Activated CD4-positive, alpha-beta T cell treated with anti-CD3 and anti-CD28 coated beads for 36 hours (primary cell): ENCODE data around the gene SPOCK1. TPM values are rescaled to one million over a fixed set of nuclear protein-coding genes. Genes with fewer than 3 reads are reported as not detected.
"Not testable (repeated sequence)": the region's sequence is repeated elsewhere in the genome, so short reads cannot be mapped to it uniquely, and the experiment has no call there.

ENCODE experiments used
- ATAC-seq: fragments of 200-7000 bp; cut with Tn5 transposase; one replicate; pipeline ENCODE4 v1.10.0; 2021; ENCODE audit warnings: mild to moderate bottlenecking, moderate library complexity
- CTCF ChIA-PET: fragments of 350-600 bp; sonication (Branson Sonifier 250); formaldehyde crosslinking; loops from one replicate; lab custom pipeline; 2021; ENCODE audit warnings: antibody characterized with exemption; lab: Charles Lee
- POLR2A ChIA-PET: fragments of 350-600 bp; sonication (Branson Sonifier 250); formaldehyde crosslinking; loops from one replicate; lab custom pipeline; 2021; ENCODE audit warnings: antibody characterized with exemption, inconsistent platforms; lab: Charles Lee
- DNase-seq: peaks from one replicate; pipeline ENCODE4 v3.0.0-alpha.2; 2020
- H3K27ac Mint-ChIP-seq: one replicate; pipeline ENCODE4 v1.8.0; 2021; ENCODE audit warnings: mixed read lengths
- H3K27me3 Mint-ChIP-seq: one replicate; pipeline ENCODE4 v1.8.0; 2021; ENCODE audit warnings: mixed read lengths
- H3K36me3 Mint-ChIP-seq: one replicate; pipeline ENCODE4 v1.8.0; 2021; ENCODE audit warnings: low read depth, mixed read lengths
- H3K4me1 Mint-ChIP-seq: one replicate; pipeline ENCODE4 v1.8.0; 2021; ENCODE audit warnings: mixed read lengths
- H3K4me3 Mint-ChIP-seq: one replicate; pipeline ENCODE4 v1.8.0; 2021; ENCODE audit warnings: mild to moderate bottlenecking, moderate library complexity, mixed read lengths
- H3K9me3 Mint-ChIP-seq: one replicate; pipeline ENCODE4 v1.8.0; 2021; ENCODE audit warnings: low read depth, mixed read lengths
- intact Hi-C, 2 experiments: fragments of 100-400 bp; cut with DNase I in 1 of 2; cut with micrococcal nuclease in 1 of 2; formaldehyde crosslinking; loops; one replicate each; pipeline versions ENCODE4 v1.14.2 to v1.15.1; 2022 to 2024; cut with DNase I, micrococcal nuclease
- total RNA-seq, 2 experiments: library from RNA; stranded (reverse); gene quantifications; one replicate each; pipeline ENCODE4 v1.2.3, GENCODE V29; 2021

The SPOCK1 gene
- total RNA-seq, 2 experiments from 2014 or later, result not detected

DNA sequence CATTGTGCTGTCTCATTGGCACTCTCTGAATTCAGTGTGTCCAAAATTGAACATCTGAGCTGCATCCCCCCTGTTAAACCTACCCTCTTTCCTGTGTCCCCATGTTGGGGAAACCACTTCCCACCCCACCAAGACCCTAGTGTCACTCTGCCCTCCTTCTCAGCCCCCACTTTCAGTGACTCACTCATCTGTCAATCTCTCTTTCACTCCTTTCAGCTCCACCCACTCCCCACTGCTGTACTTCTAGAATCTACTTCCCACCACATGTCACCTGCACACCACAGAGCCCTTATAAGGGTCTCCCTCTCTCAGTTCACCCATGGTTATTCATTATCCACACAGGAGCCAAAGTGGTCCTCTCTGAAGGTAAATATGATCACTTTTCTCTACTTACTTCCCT lies 5.8 kb upstream of the SPOCK1 start:
- Mint-ChIP-seq H3K4me3 (no peak overlapping the region), H3K9me3 (no peaks in the 10 kb centered on the region), H3K27me3 (peaks cover 17% of the 10 kb centered on the region), H3K27ac (no peak overlapping the region), H3K4me1 (no peaks in the 10 kb centered on the region), H3K36me3 (no peaks in the 10 kb centered on the region)
- ATAC-seq, result no peak
- ChIA-PET POLR2A (interaction anchor here (0.6 kb wide), 1 partner anchor 330 kb away, joined by 4 read pairs; no protein-coding TSS in a partner anchor), CTCF (no interaction called here)
- DNase-seq, result no peak
- intact Hi-C loops, result no loop called here

DNA sequence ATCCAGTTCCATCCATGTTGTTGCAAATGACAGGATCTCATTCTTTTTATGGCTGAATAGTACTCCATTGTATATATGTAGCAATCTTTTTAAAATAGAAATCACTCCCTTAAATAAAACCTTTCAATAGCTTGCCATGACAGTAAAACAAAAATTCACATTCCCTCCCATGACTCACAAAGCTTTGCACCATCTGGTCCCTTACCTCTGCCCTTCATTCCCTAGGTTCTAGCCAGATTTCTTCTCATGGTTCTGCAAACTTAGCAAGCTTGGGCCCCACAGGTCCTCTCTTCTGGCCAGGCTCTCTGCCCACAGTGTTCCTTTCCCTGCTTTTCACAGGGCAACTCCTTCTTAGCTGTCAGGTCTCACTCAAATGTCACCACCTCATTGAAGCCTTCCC lies 4.3 kb upstream of the SPOCK1 start:
- ATAC-seq (no peak), DNase-seq (no peak)
- Mint-ChIP-seq H3K27ac (no peak overlapping the region), H3K4me1 (no peaks in the 10 kb centered on the region), H3K27me3 (peaks cover 13% of the 10 kb centered on the region), H3K9me3 (no peaks in the 10 kb centered on the region), H3K36me3 (no peaks in the 10 kb centered on the region), H3K4me3 (no peak overlapping the region)
- POLR2A ChIA-PET, result no interaction called here
- intact Hi-C loops, result no loop called here
- CTCF ChIA-PET, result interaction anchor here (0.7 kb wide), 1 partner anchor 54 kb away, joined by 3 read pairs; no protein-coding TSS in a partner anchor

DNA sequence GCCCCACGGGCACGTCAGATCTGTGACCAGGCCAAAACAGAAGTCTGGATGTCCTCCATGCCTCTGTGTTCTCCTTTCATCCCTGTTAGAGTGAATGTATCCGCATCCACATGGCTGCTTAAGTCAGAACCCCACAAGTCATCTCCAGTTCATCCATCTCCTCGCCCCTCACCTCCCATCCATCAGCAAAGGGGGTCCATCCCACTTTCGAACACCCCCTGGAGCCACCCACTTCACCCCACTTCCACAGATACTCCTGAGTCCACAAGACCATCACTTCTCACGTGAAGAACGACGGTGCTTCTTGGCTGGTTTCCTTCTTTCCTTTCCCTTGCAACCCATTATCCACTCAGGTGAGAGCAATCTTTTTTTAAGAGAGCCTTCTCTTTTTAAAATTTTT lies 3.5 kb upstream of the SPOCK1 start:
- H3K4me3 Mint-ChIP-seq, result no peak overlapping the region
- CTCF ChIA-PET, result no interaction called here
- no peaks in the 10 kb centered on the region for H3K9me3 Mint-ChIP-seq
- peaks cover 16% of the 10 kb centered on the region for H3K27me3 Mint-ChIP-seq
- ATAC-seq, result no peak
- intact Hi-C loops, result no loop called here
- H3K27ac Mint-ChIP-seq, result no peak overlapping the region
- H3K36me3 Mint-ChIP-seq, result no peaks in the 10 kb centered on the region
- POLR2A ChIA-PET, result no interaction called here
- no peaks in the 10 kb centered on the region for H3K4me1 Mint-ChIP-seq
- no peak for DNase-seq

DNA sequence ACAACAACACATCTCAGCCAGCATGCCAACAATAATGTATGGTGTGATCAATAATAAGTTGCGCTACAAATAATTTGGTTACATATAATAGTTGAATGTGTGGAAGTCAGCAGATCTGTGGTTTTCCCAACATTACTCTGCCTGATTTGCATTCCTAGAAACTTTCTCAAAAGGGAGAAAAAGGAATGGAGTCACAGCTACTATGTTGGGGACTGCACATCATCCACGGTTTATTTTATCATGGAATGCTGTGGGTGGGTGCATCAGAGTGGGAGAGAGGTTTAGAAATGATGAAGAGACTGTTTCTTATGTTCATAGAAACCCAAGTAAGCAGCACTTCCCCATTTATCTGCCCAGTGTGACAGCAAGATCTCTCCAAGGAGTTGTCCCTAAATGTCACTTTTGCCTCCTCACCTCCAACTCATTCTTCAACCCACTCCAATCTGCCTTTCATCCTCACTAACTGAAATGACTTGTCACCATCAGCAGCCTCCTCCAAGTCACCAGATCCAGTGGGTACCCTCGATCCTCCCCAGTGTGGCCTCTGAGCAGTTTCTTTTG lies 2.8 kb upstream of the SPOCK1 start:
- Mint-ChIP-seq H3K27me3 (peaks cover 18% of the 10 kb centered on the region), H3K36me3 (no peaks in the 10 kb centered on the region), H3K9me3 (no peaks in the 10 kb centered on the region), H3K27ac (no peak overlapping the region), H3K4me1 (no peaks in the 10 kb centered on the region), H3K4me3 (no peak overlapping the region)
- ATAC-seq (no peak), DNase-seq (no peak)
- CTCF ChIA-PET, result no interaction called here
- POLR2A ChIA-PET, result no interaction called here
- intact Hi-C loops, result no loop called here

DNA sequence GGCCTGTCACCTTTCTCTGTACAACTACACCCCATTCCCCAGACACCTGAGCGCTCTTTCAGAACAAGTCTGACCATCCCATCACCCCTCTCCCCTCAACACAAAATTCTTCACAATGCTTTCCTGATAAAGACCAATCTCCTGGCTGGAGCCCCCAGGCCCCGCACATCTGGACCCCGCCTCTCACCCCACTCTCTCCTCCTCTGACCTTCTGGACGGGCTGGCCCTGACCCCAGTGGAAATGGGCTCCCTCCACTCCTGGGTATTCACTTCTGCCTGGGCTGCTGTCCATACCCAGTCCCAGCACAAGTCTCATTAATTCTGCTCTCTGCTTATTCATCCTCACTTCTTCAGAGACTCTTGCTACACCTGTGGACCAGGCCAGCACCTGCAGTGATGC lies 2.1 kb upstream of the SPOCK1 start:
- DNase-seq (no peak), ATAC-seq (no peak)
- Mint-ChIP-seq H3K27me3 (peaks cover 24% of the 10 kb centered on the region), H3K27ac (no peak overlapping the region), H3K4me1 (no peaks in the 10 kb centered on the region), H3K4me3 (no peak overlapping the region), H3K36me3 (no peaks in the 10 kb centered on the region), H3K9me3 (no peaks in the 10 kb centered on the region)
- intact Hi-C loops, result no loop called here
- ChIA-PET POLR2A (no interaction called here), CTCF (interaction anchor here (0.6 kb wide), 1 partner anchor 63 kb away, joined by 3 read pairs; no protein-coding TSS in a partner anchor)

DNA sequence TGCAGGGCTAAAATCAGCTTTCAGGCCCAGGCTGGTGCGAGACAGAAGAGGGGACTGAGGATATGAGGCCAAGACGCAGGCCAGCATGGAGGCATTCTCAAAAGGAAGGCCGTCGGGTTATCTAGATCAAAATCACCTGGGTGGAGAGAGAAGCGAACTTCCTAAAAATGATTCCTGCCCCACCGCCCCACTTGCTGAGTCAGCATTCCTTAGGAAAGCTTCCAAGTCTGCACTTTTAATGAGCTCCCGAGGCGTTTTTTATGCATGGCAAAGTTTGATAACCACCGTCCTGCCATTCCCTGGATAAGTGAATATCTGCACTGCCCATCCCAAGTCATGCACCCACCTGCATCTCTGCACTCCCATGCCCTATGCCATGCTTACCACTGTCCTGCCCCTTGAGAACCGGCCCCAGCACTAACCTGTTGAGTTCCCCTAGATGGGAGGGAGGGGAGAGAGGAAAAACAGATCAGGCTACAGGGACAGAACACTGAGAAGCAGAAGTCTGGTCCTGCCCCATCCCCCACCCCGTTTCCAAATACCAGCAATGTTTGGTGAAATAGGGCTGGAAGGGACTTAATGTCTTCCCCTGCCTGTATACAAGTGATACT lies 1.6 kb upstream of the SPOCK1 start:
- H3K9me3 Mint-ChIP-seq, result no peaks in the 10 kb centered on the region
- ATAC-seq (no peak), DNase-seq (no peak)
- no peak overlapping the region for H3K4me3 Mint-ChIP-seq
- no peaks in the 10 kb centered on the region for H3K4me1 Mint-ChIP-seq
- POLR2A ChIA-PET, result no interaction called here
- intact Hi-C loops, result no loop called here
- H3K36me3 Mint-ChIP-seq, result no peaks in the 10 kb centered on the region
- CTCF ChIA-PET, result interaction anchor here (0.6 to 1.0 kb wide), 2 partner anchors 63 to 180 kb away, joined by 3 to 4 read pairs; no protein-coding TSS in a partner anchor
- H3K27me3 Mint-ChIP-seq, result peaks cover 26% of the 10 kb centered on the region
- no peak overlapping the region for H3K27ac Mint-ChIP-seq

DNA sequence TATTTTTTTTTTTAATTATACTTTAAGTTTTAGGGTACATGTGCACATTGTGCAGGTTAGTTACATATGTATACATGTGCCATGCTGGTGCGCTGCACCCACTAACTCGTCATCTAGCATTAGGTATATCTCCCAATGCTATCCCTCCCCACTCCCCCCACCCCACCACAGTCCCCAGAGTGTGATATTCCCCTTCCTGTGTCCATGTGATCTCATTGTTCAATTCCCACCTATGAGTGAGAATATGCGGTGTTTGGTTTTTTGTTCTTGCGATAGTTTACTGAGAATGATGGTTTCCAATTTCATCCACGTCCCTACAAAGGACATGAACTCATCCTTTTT lies 351 bp upstream of the SPOCK1 start:
- DNase-seq, H3K27ac Mint-ChIP-seq, H3K4me3 Mint-ChIP-seq, ATAC-seq, H3K36me3 Mint-ChIP-seq, POLR2A ChIA-PET, H3K4me1 Mint-ChIP-seq, H3K9me3 Mint-ChIP-seq: not testable (repeated sequence)
- intact Hi-C loops, result loop anchor here (1.0 kb wide), 2 partner anchors 155 to 179 kb away; no protein-coding TSS in a partner anchor
- CTCF ChIA-PET, result interaction anchor here (0.8 kb wide), 1 partner anchor 154 kb away, joined by 5 read pairs; no protein-coding TSS in a partner anchor
- peaks cover 25% of the 10 kb centered on the region for H3K27me3 Mint-ChIP-seq

DNA sequence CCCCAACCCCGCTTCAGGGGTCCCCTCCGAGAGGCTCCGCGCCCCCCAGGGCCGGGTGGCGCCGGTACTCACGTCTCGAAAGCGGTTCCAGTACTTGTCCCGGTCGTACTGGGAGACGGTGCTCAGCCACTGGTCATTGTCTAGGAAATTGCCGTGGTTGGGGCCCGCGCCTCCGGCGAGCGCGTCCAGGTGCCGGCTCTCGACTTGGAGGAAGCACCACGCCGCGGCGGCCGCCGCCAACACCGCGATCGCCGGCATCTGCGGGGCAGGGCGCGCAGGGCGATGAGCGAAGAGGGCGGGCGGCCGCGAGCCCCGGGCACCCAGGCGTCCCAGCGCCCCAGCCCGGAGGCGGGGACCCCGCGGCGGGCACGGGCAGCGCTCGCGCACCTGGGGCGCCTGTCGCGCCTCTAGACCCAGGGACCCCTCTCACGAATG lies 808 bp downstream of the SPOCK1 start:
- ATAC-seq, result no peak
- no peak overlapping the region for H3K27ac Mint-ChIP-seq
- peak; percentile 7 for DNase-seq
- no peaks in the 10 kb centered on the region for H3K9me3 Mint-ChIP-seq
- intact Hi-C loops, result no loop called here
- CTCF ChIA-PET, result interaction anchor here (0.8 to 4.3 kb wide), 4 partner anchors 153 to 181 kb away, joined by 3 to 41 read pairs (median 4); no protein-coding TSS in a partner anchor
- peaks cover 29% of the 10 kb centered on the region for H3K27me3 Mint-ChIP-seq
- no peak overlapping the region for H3K4me3 Mint-ChIP-seq
- no peaks in the 10 kb centered on the region for H3K4me1 Mint-ChIP-seq
- POLR2A ChIA-PET, result no interaction called here
- H3K36me3 Mint-ChIP-seq, result no peaks in the 10 kb centered on the region

DNA sequence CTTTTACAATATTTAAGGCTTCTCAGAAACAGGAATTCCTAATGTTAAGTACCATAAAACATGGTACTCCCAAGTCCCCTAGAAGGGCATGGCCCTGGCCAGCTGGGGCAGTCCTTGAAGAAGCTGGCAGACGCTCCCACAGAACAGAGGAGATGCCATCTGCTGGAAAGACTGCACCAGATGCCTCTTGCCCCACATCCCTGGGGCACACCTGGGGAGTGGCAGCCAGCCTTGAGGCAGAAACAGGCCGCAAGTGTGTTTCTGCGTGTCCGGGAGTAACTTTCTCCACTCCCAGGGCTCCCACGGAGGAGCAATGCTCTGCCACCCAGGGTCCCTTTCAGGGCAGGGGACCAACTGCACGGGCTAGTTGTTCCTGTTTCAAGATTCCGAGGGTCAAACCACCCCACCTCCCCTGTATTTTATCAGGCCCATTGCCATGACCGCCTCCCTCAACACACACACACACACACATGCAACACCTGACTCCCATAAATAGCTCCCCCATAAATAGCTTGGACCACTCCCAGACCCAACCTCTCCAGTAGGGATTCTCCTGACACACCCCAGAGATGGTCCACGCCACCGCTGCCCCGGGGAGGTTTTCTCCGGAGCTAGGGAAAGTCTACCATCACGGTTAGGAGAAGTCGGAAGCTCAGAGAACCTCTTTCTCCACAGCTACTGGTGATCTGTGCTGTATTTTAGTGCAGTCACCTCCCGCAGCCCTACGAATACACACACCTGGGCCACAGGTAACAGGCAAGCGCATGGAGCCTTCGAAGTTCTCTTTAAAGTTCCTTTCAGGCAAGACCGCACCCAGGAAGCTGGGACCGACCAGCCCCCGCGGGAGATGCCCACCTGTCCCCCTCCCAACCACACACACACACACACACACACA lies 1.5 kb downstream of the SPOCK1 start:
- no peaks in the 10 kb centered on the region for H3K4me1 Mint-ChIP-seq
- POLR2A ChIA-PET, result no interaction called here
- H3K36me3 Mint-ChIP-seq, result no peaks in the 10 kb centered on the region
- no peak for ATAC-seq
- H3K4me3 Mint-ChIP-seq, result no peak overlapping the region
- intact Hi-C loops, result no loop called here
- no peak overlapping the region for H3K27ac Mint-ChIP-seq
- peaks cover 29% of the 10 kb centered on the region for H3K27me3 Mint-ChIP-seq
- DNase-seq, result no peak
- H3K9me3 Mint-ChIP-seq, result no peaks in the 10 kb centered on the region
- CTCF ChIA-PET, result interaction anchor here (0.8 to 4.3 kb wide), 5 partner anchors 41 to 180 kb away, joined by 3 to 41 read pairs (median 4); no protein-coding TSS in a partner anchor

DNA sequence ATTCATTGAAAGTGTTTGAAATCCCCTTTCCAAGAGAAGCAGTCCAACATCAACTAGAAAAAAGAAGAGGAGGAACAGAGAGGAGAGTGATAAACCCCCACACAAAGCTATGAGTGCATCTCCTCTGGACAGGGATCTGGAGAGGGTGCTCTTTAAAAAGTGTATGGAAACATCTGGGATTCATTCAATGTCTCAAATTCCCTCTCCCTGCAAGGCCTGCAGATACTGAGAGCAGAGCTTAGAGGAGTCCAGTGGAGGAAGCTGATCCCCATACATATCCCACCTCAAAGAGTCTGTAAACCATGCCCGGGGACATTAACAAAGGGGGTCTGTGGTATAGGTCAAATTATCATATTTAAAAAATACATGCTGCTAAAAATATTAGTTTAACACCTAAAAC lies 2.2 kb downstream of the SPOCK1 start:
- DNase-seq (no peak), ATAC-seq (no peak)
- Mint-ChIP-seq H3K36me3 (no peaks in the 10 kb centered on the region), H3K4me3 (no peak overlapping the region), H3K27me3 (peaks cover 29% of the 10 kb centered on the region), H3K27ac (no peak overlapping the region), H3K4me1 (no peaks in the 10 kb centered on the region), H3K9me3 (no peaks in the 10 kb centered on the region)
- POLR2A ChIA-PET, result no interaction called here
- intact Hi-C loops, result no loop called here
- CTCF ChIA-PET, result interaction anchor here (1.2 to 4.3 kb wide), 3 partner anchors 40 to 177 kb away, joined by 4 to 41 read pairs (median 15); no protein-coding TSS in a partner anchor

DNA sequence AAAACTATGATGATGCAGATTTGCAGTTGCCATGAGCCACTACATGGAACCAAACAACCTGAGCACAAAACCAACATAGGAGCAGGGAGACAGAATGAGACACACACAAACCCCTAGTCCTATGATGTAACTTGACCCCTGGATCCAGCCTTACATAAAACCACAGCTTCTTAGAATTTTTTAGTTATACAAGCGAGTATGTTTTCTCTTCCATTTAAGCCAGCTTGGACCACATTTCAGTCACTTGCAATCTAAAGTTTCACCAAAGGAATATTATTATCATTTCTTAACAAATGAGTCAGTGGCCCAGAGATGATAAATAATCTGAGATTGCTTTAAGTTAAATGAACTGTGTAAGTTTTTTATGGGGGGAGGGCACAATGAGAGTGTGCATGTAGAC lies 6.8 kb downstream of the SPOCK1 start:
- H3K4me1 Mint-ChIP-seq, result no peaks in the 10 kb centered on the region
- H3K4me3 Mint-ChIP-seq, result no peak overlapping the region
- intact Hi-C loops, result no loop called here
- ATAC-seq (no peak), DNase-seq (no peak)
- ChIA-PET POLR2A (no interaction called here), CTCF (interaction anchor here (2.3 kb wide), 1 partner anchor 172 kb away, joined by 8 read pairs; no protein-coding TSS in a partner anchor)
- H3K36me3 Mint-ChIP-seq, result no peaks in the 10 kb centered on the region
- H3K9me3 Mint-ChIP-seq, result no peaks in the 10 kb centered on the region
- H3K27ac Mint-ChIP-seq, result no peak overlapping the region
- H3K27me3 Mint-ChIP-seq, result peaks cover 24% of the 10 kb centered on the region
